Activated CD4-positive, CD25-positive, alpha-beta regulatory T cell (primary cell): ENCODE measurements around the gene EN2.

Source experiments
- DNase-seq, 4 experiments: peaks; one replicate each; lab custom pipeline; 2025; lab: John Stamatoyannopoulos, UW

EN2 gene

GRCh38 chr7:155450970-155451801, 6.7 kb upstream of the EN2 start:
- no peak for DNase-seq

- no peak for DNase-seq
Observed at GRCh38 chr7:155451840-155452239, 6.1 kb upstream of the EN2 start.

GRCh38 chr7:155452505-155453295, 5.2 kb upstream of the EN2 start:
- DNase-seq, result no peak

- no peak for DNase-seq
Observed at GRCh38 chr7:155453296-155454182, 4.4 kb upstream of the EN2 start.

GRCh38 chr7:155454183-155455112, 3.5 kb upstream of the EN2 start:
- DNase-seq, result no peak

- DNase-seq, result no peak
Observed at GRCh38 chr7:155455132-155455693, 2.7 kb upstream of the EN2 start.

GRCh38 chr7:155455776-155456737, 1.9 kb upstream of the EN2 start:
- DNase-seq, result no peak

- DNase-seq, result no peak
Observed at GRCh38 chr7:155456738-155457543, 988 bp upstream of the EN2 start.

- DNase-seq, result no peak
Observed at GRCh38 chr7:155457544-155458110, 302 bp upstream of the EN2 start.

GRCh38 chr7:155458878-155459699, 1.2 kb downstream of the EN2 start:
- no peak for DNase-seq

- DNase-seq, result no peak
Observed at GRCh38 chr7:155459700-155460461, 2.0 kb downstream of the EN2 start.

GRCh38 chr7:155460926-155461613, 3.1 kb downstream of the EN2 start:
- no peak for DNase-seq

GRCh38 chr7:155461631-155462030, 3.7 kb downstream of the EN2 start:
- DNase-seq, result no peak

GRCh38 chr7:155462163-155462735, 4.3 kb downstream of the EN2 start:
- DNase-seq, result no peak

GRCh38 chr7:155463114-155463811, 5.3 kb downstream of the EN2 start:
- DNase-seq, result no peak
